ENCODE measurements around the gene MAPK10. TPM values are rescaled to one million over a fixed set of nuclear protein-coding genes. Genes with fewer than 3 reads are reported as not detected.
A peak's percentile ranks its signal among the peaks of the same experiment; 100 is the strongest.

MAPK10 gene
- polyA plus RNA-seq, 2 of the 4 experiments (the other 2 are of a cell fraction), result 1.4 to 3.4 TPM

- ChIA-PET CTCF (no interaction called here), POLR2A (no interaction called here)
- DNase-seq (ENCODE audit: low read depth in 1 of 2, low spot score in 1 of 2), result no peak
- no peak overlapping the region for H3K27ac ChIP-seq
- no peak overlapping the region for H3K4me3 ChIP-seq
- no peak for ATAC-seq
- H3K9me3 ChIP-seq, result no peaks in the 10 kb centered on the region
- TF ChIP-seq MAFK (IDR thresholded peaks at IDR 0.05; ENCODE audit: partially characterized antibody) (peak; percentile 55), ELK1 (IDR thresholded peaks at IDR 0.05; ENCODE audit: low read depth, low read length) (no peak), SMC3 (IDR thresholded peaks at IDR 0.05) (no peak)
- FAIRE-seq, result no peak
- no peak overlapping the region for H3K4me2 ChIP-seq
- WGBS (ENCODE audit: missing lambda C conversion rate), result 91% methylated on average over 2 of the region's 2 CpGs
- no peaks in the 10 kb centered on the region for H3K4me1 ChIP-seq
Measured at GRCh38 chr4:86130160-86130933, 229.5 kb downstream of the MAPK10 start.

- no peak overlapping the region for H3K4me2 ChIP-seq
- no peak for FAIRE-seq
- CTCF ChIA-PET, result no interaction called here
Measured at GRCh38 chr4:86129546-86129945, 230.3 kb downstream of the MAPK10 start.

GRCh38 chr4:86122404-86122803 lies 237.4 kb downstream of the MAPK10 start:
- FAIRE-seq, result no peak
- Histone ChIP-seq H3K4me2 (no peak overlapping the region), H3K27ac (no peak overlapping the region), H3K4me3 (no peak overlapping the region), H3K9me3 (no peaks in the 10 kb centered on the region), H3K4me1 (peaks cover 12% of the 10 kb centered on the region; the same call in 2 of the 3 replicates)
- DNase-seq (ENCODE audit: low read depth in 1 of 2, low spot score in 1 of 2), result no peak
- no peak for ATAC-seq
- TF ChIP-seq ESRRA (IDR thresholded peaks at IDR 0.05; ENCODE audit: borderline replicate concordance, low read length) (no peak), REST (IDR thresholded peaks at IDR 0.05) (no peak), NR3C1 (IDR thresholded peaks at IDR 0.05) (no peak), SREBF2 (IDR thresholded peaks at IDR 0.05) (no peak)
- POLR2A ChIA-PET, result no interaction called here
- CTCF ChIA-PET, result no interaction called here

More at GRCh38 chr4:86129546-86129945, 230.3 kb downstream of the MAPK10 start:
- H3K4me3 ChIP-seq, result no peak overlapping the region
- POLR2A ChIA-PET, result no interaction called here
- no peaks in the 10 kb centered on the region for H3K9me3 ChIP-seq
- 60% methylated on average over 2 of the region's 2 CpGs for WGBS (ENCODE audit: missing lambda C conversion rate)
- H3K27ac ChIP-seq, result no peak overlapping the region
- DNase-seq (ENCODE audit: low read depth in 1 of 2, low spot score in 1 of 2) (no peak), ATAC-seq (no peak)
- TF ChIP-seq NFE2L2 (conservative IDR thresholded peaks at IDR 0.05; ENCODE audit: low read length) (no peak), FOXS1 (CRISPR knock-in tag; IDR thresholded peaks at IDR 0.05) (no peak), FOSB (CRISPR knock-in tag; IDR thresholded peaks at IDR 0.05) (no peak), RFX5 (IDR thresholded peaks at IDR 0.05) (no peak), RNF2 (IDR thresholded peaks at IDR 0.05; ENCODE audit: borderline replicate concordance, low read depth) (no peak)
- no peaks in the 10 kb centered on the region for H3K4me1 ChIP-seq

GRCh38 chr4:86118711-86119110 lies 241.1 kb downstream of the MAPK10 start:
- Histone ChIP-seq H3K4me3 (no peak overlapping the region), H3K4me1 (peaks cover 17% of the 10 kb centered on the region; the same call in 2 of the 3 replicates), H3K9me3 (no peaks in the 10 kb centered on the region), H3K4me2 (peak overlapping the region; percentile 41; the same call in 1 of the 3 replicates), H3K27ac (no peak overlapping the region; a peak in 3 of 6 replicates)
- DNase-seq (ENCODE audit: low read depth in 1 of 2, low spot score in 1 of 2) (no peak), ATAC-seq (no peak), FAIRE-seq (no peak)
- POLR2A ChIA-PET, result no interaction called here
- no peak for TF ChIP-seq POLR2A (IDR thresholded peaks at IDR 0.05; ENCODE audit: low read length)
- TF ChIP-seq HOXB13 (CRISPR knock-in tag; IDR thresholded peaks at IDR 0.05; ENCODE audit: low read depth), result no peak
- TF ChIP-seq MYC (IDR thresholded peaks at IDR 0.05; ENCODE audit: borderline replicate concordance, low read length), result no peak
- no peak for TF ChIP-seq RNF2 (IDR thresholded peaks at IDR 0.05; ENCODE audit: borderline replicate concordance, low read depth)
- CTCF ChIA-PET, result no interaction called here
